GM23248 (cell line): ENCODE measurements around the gene PRKCE.

Experiments
- EZH2 ChIP-seq: fragments of 200-600 bp; sonication (generic); IDR thresholded peaks from 2 replicates; pipeline ENCODE4 v1.6.1; 2018; ENCODE audit warnings: antibody characterized with exemption, mild to moderate bottlenecking; ENCODE audit not compliant: insufficient read depth, poor library complexity, severe bottlenecking
- EZH2phosphoT487 ChIP-seq: fragments of 200-600 bp; sonication (generic); IDR thresholded peaks from 2 replicates; pipeline ENCODE4 v1.6.1; 2018; ENCODE audit warnings: antibody characterized with exemption, moderate library complexity, mild to moderate bottlenecking, low read depth; ENCODE audit not compliant: insufficient read depth

- TF ChIP-seq EZH2 (no peak), EZH2phosphoT487 (no peak)
Observed at GRCh38 chr2:45670646-45671045, 19.2 kb downstream of the PRKCE start.
